Omental fat pad (tissue), 4 donors: Measurements from ENCODE around the gene THBS3. TPM values are rescaled to one million over a fixed set of nuclear protein-coding genes. Genes with fewer than 3 reads are reported as not detected.
A peak's percentile ranks its signal among the peaks of the same experiment; 100 is the strongest.
"Not testable (repeated sequence)": the region's sequence is repeated elsewhere in the genome, so short reads cannot be mapped to it uniquely, and the experiment has no call there.

Experiments
- ATAC-seq: fragments of 150-250 bp; one replicate; pipeline ENCODE4 v1.9.1; 2016; ENCODE audit warnings: mild to moderate bottlenecking, moderate library complexity; ENCODE audit not compliant: low FRiP score
- DNase-seq: peaks from one replicate; pipeline ENCODE4 v3.0.0-alpha.2; 2019; ENCODE audit warnings: low spot score
- CTCF ChIP-seq, 3 donors: fragments of 450-650 bp; IDR thresholded peaks; one replicate each; pipeline ENCODE4 v1.5.1; 2016 to 2017; ENCODE audit warnings: antibody characterized with exemption in 3 of 3, mild to moderate bottlenecking in 3 of 3, moderate library complexity in 2 of 3
- total RNA-seq, 4 donors: library from RNA; depleted of rRNA; stranded (reverse); fragments of >200 nt; gene quantifications; one replicate each; pipeline ENCODE4 v1.1.0, GENCODE V29; 2016

THBS3 gene
- total RNA-seq, 4 donors from 2014 or later: 11.3 to 32.2 (median 25.0) TPM

DNA sequence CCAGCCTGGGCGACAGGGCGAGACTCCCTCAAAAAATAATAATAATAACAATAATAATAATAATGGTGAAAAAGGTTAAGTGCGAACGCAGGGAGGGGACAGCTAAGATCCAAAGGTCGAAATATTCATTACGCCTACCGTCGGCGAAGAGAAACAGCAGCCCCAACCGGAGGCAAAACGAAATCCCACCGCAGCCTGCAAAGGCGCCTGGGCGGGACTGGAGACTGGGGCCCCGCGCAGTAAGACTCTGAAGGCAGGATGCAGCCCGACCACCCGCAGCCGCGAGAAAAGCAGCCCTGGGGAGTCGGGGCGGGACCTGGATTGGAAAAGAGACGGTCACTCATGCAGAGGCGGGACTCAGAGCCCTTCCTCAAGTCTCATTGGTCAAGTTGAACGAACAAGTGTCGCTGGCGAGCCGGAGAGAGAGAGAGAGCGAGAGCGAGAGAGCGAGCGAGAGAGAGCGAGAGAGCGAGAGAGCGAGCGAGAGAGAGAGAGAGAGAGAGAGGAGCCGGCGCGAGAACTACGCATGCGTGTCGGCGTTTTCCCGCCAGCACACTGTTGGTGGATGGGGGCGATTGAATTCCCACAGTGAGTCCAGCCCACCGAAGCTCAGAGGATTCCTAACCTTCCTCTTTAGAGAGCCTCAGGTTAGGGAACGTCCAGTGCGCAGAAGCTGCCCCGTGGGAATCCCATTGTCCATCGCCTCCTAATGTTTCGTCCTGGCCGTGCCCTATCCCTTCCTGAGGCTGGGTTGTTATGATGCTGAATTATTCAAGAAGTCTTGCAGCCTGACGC is 36.9 kb upstream of the THBS3 start:
- DNase-seq (peak; percentile 95), ATAC-seq (peak; percentile 90)
- peak in 2 of 3 donors; percentile 99 to 100 for TF ChIP-seq CTCF (IDR thresholded peaks at IDR 0.05)

GRCh38 chr1:155242805-155243358 is 35.2 kb upstream of the THBS3 start:
- DNase-seq: no peak
- ATAC-seq: no peak
- TF ChIP-seq CTCF (IDR thresholded peaks at IDR 0.05): no peak

GRCh38 chr1:155241841-155242264 is 34.2 kb upstream of the THBS3 start:
- DNase-seq (no peak), ATAC-seq (no peak)
- no peak for TF ChIP-seq CTCF (IDR thresholded peaks at IDR 0.05)

DNA sequence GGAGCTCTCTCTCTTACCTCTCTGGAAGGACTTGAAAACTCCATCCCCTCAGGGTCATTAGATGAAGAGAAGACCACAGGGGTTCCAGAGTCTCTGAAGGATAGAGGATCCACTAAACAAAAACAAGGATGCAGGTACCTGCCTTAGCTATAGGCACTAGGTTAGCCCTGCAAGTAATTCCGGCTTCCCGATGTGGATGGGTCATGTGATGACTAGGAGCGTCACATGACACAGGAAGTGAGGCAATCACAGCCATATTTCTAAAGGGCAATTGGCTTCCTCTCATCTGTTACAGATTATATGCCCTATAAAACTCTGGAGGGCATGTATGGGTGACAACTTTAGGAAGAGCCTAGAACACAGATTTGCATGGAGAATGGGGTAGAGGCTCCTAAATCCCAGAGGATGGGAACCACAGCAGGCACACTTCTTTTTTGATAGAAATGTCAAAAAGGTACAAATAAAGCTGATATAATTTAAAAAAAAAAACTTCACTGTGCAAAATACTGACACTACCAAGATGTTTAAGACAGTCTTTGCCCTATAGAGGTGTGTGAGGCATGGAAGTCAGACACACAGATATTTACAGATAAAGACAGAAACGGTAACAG is 33.5 kb upstream of the THBS3 start:
- ATAC-seq (no peak), DNase-seq (peak; percentile 75)
- TF ChIP-seq CTCF (IDR thresholded peaks at IDR 0.05): no peak

DNA sequence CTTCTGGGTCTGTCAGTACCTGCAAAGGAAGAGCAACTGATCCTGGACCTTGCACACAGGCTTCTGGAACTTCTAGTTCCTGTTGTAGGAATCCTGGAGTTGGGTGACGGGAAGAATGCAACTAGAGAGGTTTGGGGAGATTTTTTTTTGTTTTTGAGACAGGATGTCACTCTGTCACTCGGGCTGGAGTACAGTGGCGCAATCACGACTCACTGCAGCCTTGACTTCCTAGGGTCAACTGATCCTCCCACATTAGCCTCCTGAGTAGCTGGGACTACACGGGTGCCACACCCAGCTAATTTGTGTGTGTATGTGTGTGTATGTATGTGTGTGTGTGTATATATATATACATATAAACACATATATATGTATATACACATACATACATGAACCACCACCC is 28.8 kb upstream of the THBS3 start:
- no peak for TF ChIP-seq CTCF (IDR thresholded peaks at IDR 0.05)
- ATAC-seq (no peak), DNase-seq (no peak)

GRCh38 chr1:155235375-155235774 is 27.7 kb upstream of the THBS3 start:
- not testable (repeated sequence) for DNase-seq, ATAC-seq

GRCh38 chr1:155233502-155233901 is 25.8 kb upstream of the THBS3 start:
- DNase-seq, ATAC-seq: not testable (repeated sequence)

- not testable (repeated sequence) for ATAC-seq, DNase-seq
Observed at GRCh38 chr1:155232001-155232978, 24.6 kb upstream of the THBS3 start.

DNA sequence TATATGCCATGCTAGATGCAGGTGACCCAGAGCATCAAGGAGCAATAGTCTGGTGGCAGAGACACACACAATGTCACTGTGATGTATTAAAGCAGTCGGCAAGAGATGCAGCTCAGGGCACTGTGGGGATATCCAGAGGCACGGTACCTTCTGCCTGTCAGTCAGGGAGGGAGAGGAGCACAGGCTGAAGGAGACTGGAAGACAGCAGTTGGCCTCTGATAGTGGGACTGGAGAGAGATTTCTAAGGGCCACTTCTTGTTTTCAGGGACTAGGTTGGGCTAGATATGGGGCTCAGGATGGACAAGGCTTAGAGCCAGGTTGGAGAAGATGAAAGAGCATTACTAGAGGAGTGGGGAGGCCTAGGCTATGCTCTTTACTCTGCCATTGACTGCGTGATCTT is 23.6 kb upstream of the THBS3 start:
- ATAC-seq, DNase-seq: not testable (repeated sequence)
